Activated T-helper 2 cell treated with anti-CD3 and anti-CD28 coated beads, Interferon-gamma antibody, Interleukin-2, Interleukin-4, amounts not matched to agents 10 μg/mL and 5 μg/mL and 100 μg/mL, durations not matched to agents 14 hours and 24 hours and 36 hours (primary cell): Measurements from ENCODE around the gene TOE1. TPM values are rescaled to one million over a fixed set of nuclear protein-coding genes. Genes with fewer than 3 reads are reported as not detected.

Source experiments
- DNase-seq: peaks from one replicate; pipeline ENCODE4 v3.0.0; 2021; ENCODE audit warnings: low spot score
- H3K27ac Mint-ChIP-seq: one replicate; pipeline ENCODE4 v1.8.0; 2021; ENCODE audit warnings: mixed read lengths
- H3K27me3 Mint-ChIP-seq: one replicate; pipeline ENCODE4 v1.8.0; 2021; ENCODE audit warnings: low read depth, mixed read lengths
- H3K36me3 Mint-ChIP-seq: one replicate; pipeline ENCODE4 v1.8.0; 2021; ENCODE audit warnings: low read depth, mixed read lengths
- H3K4me1 Mint-ChIP-seq: one replicate; pipeline ENCODE4 v1.8.0; 2021; ENCODE audit warnings: low read depth, mixed read lengths
- H3K4me3 Mint-ChIP-seq: one replicate; pipeline ENCODE4 v1.8.0; 2021; ENCODE audit warnings: low read depth, mild to moderate bottlenecking, moderate library complexity, mixed read lengths
- H3K9me3 Mint-ChIP-seq: one replicate; pipeline ENCODE4 v1.8.0; 2021; ENCODE audit warnings: mixed read lengths
- intact Hi-C: fragments of 100-400 bp; cut with micrococcal nuclease; formaldehyde crosslinking; loops from one replicate; pipeline ENCODE4 v1.15.1; 2023
- total RNA-seq: library from RNA; stranded (reverse); gene quantifications from 2 replicates; pipeline ENCODE4 v1.2.3, GENCODE V29; 2022

Gene TOE1
- total RNA-seq, 1 donor from 2014 or later: 26.3 TPM

- Mint-ChIP-seq H3K4me1 (peaks cover 28% of the 10 kb centered on the region), H3K27me3 (no peaks in the 10 kb centered on the region), H3K9me3 (no peaks in the 10 kb centered on the region), H3K27ac (peak overlapping the region; percentile 73), H3K4me3 (peak overlapping the region; percentile 54), H3K36me3 (no peaks in the 10 kb centered on the region)
- DNase-seq: peak; percentile 12
- intact Hi-C loops: loop anchor here (10.0 kb wide), 1 partner anchor 102 kb away; the partner anchor contains the start of gene ZSWIM5
Measured at GRCh38 chr1:45306319-45306718, 33.7 kb upstream of the TOE1 start.

- Mint-ChIP-seq H3K4me3 (no peak overlapping the region), H3K27me3 (no peaks in the 10 kb centered on the region), H3K27ac (peak overlapping the region; percentile 73), H3K4me1 (peaks cover 25% of the 10 kb centered on the region), H3K36me3 (no peaks in the 10 kb centered on the region), H3K9me3 (no peaks in the 10 kb centered on the region)
- intact Hi-C loops: loop anchor here (10.0 kb wide), 1 partner anchor 102 kb away; the partner anchor contains the start of gene ZSWIM5
- DNase-seq: no peak
Measured at GRCh38 chr1:45306905-45307304, 33.1 kb upstream of the TOE1 start.

GRCh38 chr1:45314266-45314665, 25.7 kb upstream of the TOE1 start:
- DNase-seq: no peak
- Mint-ChIP-seq H3K27ac (no peak overlapping the region), H3K9me3 (no peaks in the 10 kb centered on the region), H3K4me3 (no peak overlapping the region), H3K36me3 (no peaks in the 10 kb centered on the region), H3K4me1 (no peaks in the 10 kb centered on the region), H3K27me3 (peaks cover 3% of the 10 kb centered on the region)
- intact Hi-C loops: no loop called here

- Mint-ChIP-seq H3K4me1 (no peaks in the 10 kb centered on the region), H3K9me3 (no peaks in the 10 kb centered on the region), H3K27me3 (peaks cover 3% of the 10 kb centered on the region), H3K27ac (no peak overlapping the region), H3K36me3 (no peaks in the 10 kb centered on the region), H3K4me3 (no peak overlapping the region)
- DNase-seq: no peak
- intact Hi-C loops: no loop called here
Measured at GRCh38 chr1:45317166-45317565, 22.8 kb upstream of the TOE1 start.

GRCh38 chr1:45319761-45320160, 20.2 kb upstream of the TOE1 start:
- Mint-ChIP-seq H3K4me3 (no peak overlapping the region), H3K4me1 (no peaks in the 10 kb centered on the region), H3K9me3 (no peaks in the 10 kb centered on the region), H3K27ac (no peak overlapping the region), H3K27me3 (no peaks in the 10 kb centered on the region), H3K36me3 (no peaks in the 10 kb centered on the region)
- intact Hi-C loops: no loop called here
- DNase-seq: no peak

GRCh38 chr1:45321444-45321843, 18.5 kb upstream of the TOE1 start:
- no peaks in the 10 kb centered on the region for H3K4me1 Mint-ChIP-seq
- no peak overlapping the region for H3K4me3 Mint-ChIP-seq
- H3K36me3 Mint-ChIP-seq: no peaks in the 10 kb centered on the region
- intact Hi-C loops: no loop called here
- DNase-seq: no peak
- no peaks in the 10 kb centered on the region for H3K9me3 Mint-ChIP-seq
- H3K27me3 Mint-ChIP-seq: no peaks in the 10 kb centered on the region
- H3K27ac Mint-ChIP-seq: no peak overlapping the region

GRCh38 chr1:45322486-45323040, 17.4 kb upstream of the TOE1 start:
- no peaks in the 10 kb centered on the region for H3K36me3 Mint-ChIP-seq
- H3K27me3 Mint-ChIP-seq: no peaks in the 10 kb centered on the region
- no peak overlapping the region for H3K4me3 Mint-ChIP-seq
- intact Hi-C loops: no loop called here
- H3K27ac Mint-ChIP-seq: no peak overlapping the region
- no peaks in the 10 kb centered on the region for H3K4me1 Mint-ChIP-seq
- no peak for DNase-seq
- no peaks in the 10 kb centered on the region for H3K9me3 Mint-ChIP-seq

- intact Hi-C loops: loop anchor here (1.0 to 2.0 kb wide), 2 partner anchors 14 to 21 kb away; partner anchors contain the start of genes MUTYH and TOE1
- DNase-seq: no peak
- H3K4me3 Mint-ChIP-seq: peak overlapping the region; percentile 80
- H3K4me1 Mint-ChIP-seq: peaks cover 16% of the 10 kb centered on the region
- no peaks in the 10 kb centered on the region for H3K27me3 Mint-ChIP-seq
- H3K9me3 Mint-ChIP-seq: no peaks in the 10 kb centered on the region
- peak overlapping the region; percentile 65 for H3K27ac Mint-ChIP-seq
- peaks cover 24% of the 10 kb centered on the region for H3K36me3 Mint-ChIP-seq
Measured at GRCh38 chr1:45325851-45326506, 14.0 kb upstream of the TOE1 start.

GRCh38 chr1:45326627-45327623, 13.0 kb upstream of the TOE1 start, which contains the start of gene HPDL:
TSS of gene HPDL (plus strand) at chr1:45326895. CDS start at chr1:45327149, 254 bp downstream.
- Mint-ChIP-seq H3K27ac (peak within 1 kb of the TSS; percentile 65), H3K27me3 (no peaks in the 10 kb centered on the region), H3K4me3 (peak within 1 kb of the TSS; percentile 80), H3K36me3 (peaks cover 26% of the 10 kb centered on the region), H3K4me1 (peaks cover 16% of the 10 kb centered on the region), H3K9me3 (no peaks in the 10 kb centered on the region)
- intact Hi-C loops: loop anchor here (1.0 to 2.0 kb wide), 2 partner anchors 13 to 22 kb away; partner anchors contain the start of genes MUTYH and TOE1
- DNase-seq: peak; percentile 44

- no peaks in the 10 kb centered on the region for H3K27me3 Mint-ChIP-seq
- peak overlapping the region; percentile 58 for H3K27ac Mint-ChIP-seq
- DNase-seq: no peak
- intact Hi-C loops: loop anchor here (2.0 kb wide), 1 partner anchor 23 kb away; no protein-coding TSS in a partner anchor
- H3K4me1 Mint-ChIP-seq: peaks cover 16% of the 10 kb centered on the region
- peak overlapping the region; percentile 76 for H3K4me3 Mint-ChIP-seq
- no peaks in the 10 kb centered on the region for H3K9me3 Mint-ChIP-seq
- peaks cover 30% of the 10 kb centered on the region for H3K36me3 Mint-ChIP-seq
Measured at GRCh38 chr1:45327644-45328515, 12.1 kb upstream of the TOE1 start.

GRCh38 chr1:45328680-45329079, 11.3 kb upstream of the TOE1 start:
- peaks cover 16% of the 10 kb centered on the region for H3K4me1 Mint-ChIP-seq
- intact Hi-C loops: no loop called here

GRCh38 chr1:45329445-45329844, 10.5 kb upstream of the TOE1 start:
- intact Hi-C loops: no loop called here
- no peak overlapping the region for H3K27ac Mint-ChIP-seq
- peaks cover 19% of the 10 kb centered on the region for H3K4me1 Mint-ChIP-seq
- peak overlapping the region; percentile 19 for H3K4me3 Mint-ChIP-seq
- H3K9me3 Mint-ChIP-seq: no peaks in the 10 kb centered on the region
- peaks cover 35% of the 10 kb centered on the region for H3K36me3 Mint-ChIP-seq
- no peaks in the 10 kb centered on the region for H3K27me3 Mint-ChIP-seq
- no peak for DNase-seq

More at GRCh38 chr1:45328680-45329079, 11.3 kb upstream of the TOE1 start:
- Mint-ChIP-seq H3K27ac (no peak overlapping the region), H3K36me3 (peaks cover 34% of the 10 kb centered on the region), H3K27me3 (no peaks in the 10 kb centered on the region), H3K4me3 (peak overlapping the region; percentile 73), H3K9me3 (no peaks in the 10 kb centered on the region)
- DNase-seq: no peak
